Liver (tissue), 9 donors: ENCODE results near the gene SLC30A10. TPM values are rescaled to one million over a fixed set of nuclear protein-coding genes. Genes with fewer than 3 reads are reported as not detected.
A peak's percentile ranks its signal among the peaks of the same experiment; 100 is the strongest.

Source experiments
- DNase-seq: peaks from one replicate; pipeline ENCODE4 v3.0.0-alpha.2; 2017; ENCODE audit warnings: low spot score
- H3K27ac ChIP-seq, 2 donors: one replicate each; pipeline ENCODE4 v1.7.0; 2013; ENCODE audit warnings: inconsistent platforms in 2 of 2, low read length in 2 of 2, control low read depth in 1 of 2, low read depth in 1 of 2, mild to moderate bottlenecking in 1 of 2
- H3K27me3 ChIP-seq, 4 donors: one replicate each; pipeline versions ENCODE4 v1.6.1 to v1.7.0; 2013; ENCODE audit warnings: low read length in 3 of 4, inconsistent platforms in 1 of 4, mild to moderate bottlenecking in 1 of 4, moderate library complexity in 1 of 4; ENCODE audit not compliant: control insufficient read depth in 4 of 4, insufficient read depth in 4 of 4
- H3K36me3 ChIP-seq, 4 donors: one replicate each; pipeline versions ENCODE4 v1.6.1 to v1.7.0; 2013; ENCODE audit warnings: low read length in 3 of 4, mild to moderate bottlenecking in 3 of 4, low read depth in 1 of 4, moderate library complexity in 1 of 4; ENCODE audit not compliant: control insufficient read depth in 4 of 4, insufficient read depth in 3 of 4
- H3K4me1 ChIP-seq, 4 donors: one replicate each; pipeline versions ENCODE4 v1.6.1 to v1.7.0; 2013; ENCODE audit warnings: low read length in 3 of 4, mild to moderate bottlenecking in 3 of 4, moderate library complexity in 1 of 4; ENCODE audit not compliant: control insufficient read depth in 4 of 4, insufficient read depth in 4 of 4
- H3K4me3 ChIP-seq, 3 donors: one replicate each; pipeline versions ENCODE4 v1.6.1 to v1.7.0; 2013; ENCODE audit warnings: low read length in 3 of 3, control low read depth in 1 of 3, low read depth in 1 of 3, mild to moderate bottlenecking in 1 of 3
- H3K9ac ChIP-seq, 2 donors: one replicate each; pipeline ENCODE4 v1.7.0; 2013; ENCODE audit warnings: low read length in 2 of 2, mild to moderate bottlenecking in 2 of 2, moderate library complexity in 2 of 2, control low read depth in 1 of 2, low read depth in 1 of 2
- H3K9me3 ChIP-seq, 4 donors: one replicate each; pipeline versions ENCODE4 v1.6.1 to v1.7.0; 2013; ENCODE audit warnings: low read length in 3 of 4; ENCODE audit not compliant: control insufficient read depth in 4 of 4
- EGR1 ChIP-seq, 2 donors: IDR thresholded peaks; 2 replicates each; pipeline ENCODE4 v1.6.1; 2016 to 2018; ENCODE audit warnings: antibody characterized with exemption in 2 of 2, low read depth in 2 of 2
- FOXA1 ChIP-seq: IDR thresholded peaks from 2 replicates; pipeline ENCODE4 v1.6.1; 2016; ENCODE audit warnings: antibody characterized with exemption
- FOXA2 ChIP-seq: IDR thresholded peaks from 2 replicates; pipeline ENCODE4 v1.6.1; 2016; ENCODE audit warnings: antibody characterized with exemption
- GABPA ChIP-seq, 2 donors: IDR thresholded peaks in 1 of 2; conservative IDR thresholded peaks in 1 of 2; 2 replicates each; pipeline ENCODE4 v1.6.1; 2016; ENCODE audit warnings: antibody characterized with exemption in 2 of 2, mild to moderate bottlenecking in 1 of 2, moderate library complexity in 1 of 2
- HNF4A ChIP-seq, 2 donors: conservative IDR thresholded peaks; 2 replicates each; pipeline ENCODE4 v1.6.1; 2016; ENCODE audit warnings: antibody characterized with exemption in 2 of 2, mild to moderate bottlenecking in 2 of 2
- HNF4G ChIP-seq: IDR thresholded peaks from 2 replicates; pipeline ENCODE4 v1.6.1; 2016; ENCODE audit warnings: antibody characterized with exemption
- JUND ChIP-seq, 2 donors: IDR thresholded peaks; 2 replicates each; pipeline ENCODE4 v1.6.1; 2016; ENCODE audit warnings: antibody characterized with exemption in 2 of 2
- NR2F2 ChIP-seq: IDR thresholded peaks from 2 replicates; pipeline ENCODE4 v1.6.1; 2016; ENCODE audit warnings: antibody characterized with exemption
- RAD21 ChIP-seq, 2 donors: IDR thresholded peaks; 2 replicates each; pipeline ENCODE4 v1.6.1; 2016; ENCODE audit warnings: antibody characterized with exemption in 2 of 2, mild to moderate bottlenecking in 2 of 2
- RXRA ChIP-seq, 2 donors: IDR thresholded peaks; 2 replicates each; pipeline ENCODE4 v1.6.1; 2017 to 2018; ENCODE audit warnings: antibody characterized with exemption in 2 of 2, mild to moderate bottlenecking in 1 of 2
- SP1 ChIP-seq: IDR thresholded peaks from 2 replicates; pipeline ENCODE4 v1.6.1; 2018; ENCODE audit warnings: antibody characterized with exemption, mild to moderate bottlenecking
- TAF1 ChIP-seq: conservative IDR thresholded peaks from 2 replicates; pipeline ENCODE4 v1.6.1; 2016; ENCODE audit warnings: antibody characterized with exemption, mild to moderate bottlenecking
- YY1 ChIP-seq: IDR thresholded peaks from 2 replicates; pipeline ENCODE4 v1.6.1; 2016; ENCODE audit warnings: antibody characterized with exemption, mild to moderate bottlenecking
- WGBS: extraction: QIAGEN DNeasy Blood & Tissue Kit; methylation state at CpG from one replicate; pipeline ENCODE4 v1.1.7; 2013; 5-methylcytosine and 5-hydroxymethylcytosine counted together
- polyA plus RNA-seq, 2 donors: library from polyadenylated mRNA; stranded (reverse) in 1 of 2; unstranded in 1 of 2; fragments of 200-250 nt in 1 of 2; fragments of >200 nt in 1 of 2; fragmentation: Nextera tagmentation in 1 of 2; extraction: Ambion mirVana in 1 of 2; gene quantifications; one replicate each; pipeline versions ENCODE4 v1.2.1 to v1.2.3, GENCODE V29; 2013 to 2015
- total RNA-seq, 2 donors: library from RNA; depleted of rRNA; stranded (reverse); fragments of >200 nt; gene quantifications; one replicate each; pipeline ENCODE4 v1.2.3, GENCODE V29; 2014
- TF ChIP-seq, protein P1 (sequence below): IDR thresholded peaks from 2 replicates; pipeline ENCODE4 v1.6.1; 2016; ENCODE audit warnings: antibody characterized with exemption, mild to moderate bottlenecking
- TF ChIP-seq, protein P2 (sequence below): IDR thresholded peaks from 2 replicates; pipeline ENCODE4 v1.6.1; 2016; ENCODE audit warnings: antibody characterized with exemption
- TF ChIP-seq, protein P3 (sequence below): fragments of 150-350 bp; IDR thresholded peaks from 2 replicates; pipeline ENCODE4 v1.5.1; 2017; ENCODE audit warnings: improper control_type of control experiment, low read depth, low read length; ENCODE audit not compliant: missing input control
- TF ChIP-seq, protein P4 (sequence below): IDR thresholded peaks from 2 replicates; pipeline ENCODE4 v1.6.1; 2016; ENCODE audit warnings: antibody characterized with exemption
- TF ChIP-seq, protein P5 (sequence below): IDR thresholded peaks from 2 replicates; pipeline ENCODE4 v1.6.1; 2016; ENCODE audit warnings: antibody characterized with exemption
- donor health status: healthy.
- donor health status: healthy.
- donor health status: healthy.
- donor health status: healthy.
- donor health status: healthy.

SLC30A10 gene
- total and polyA plus RNA-seq, 4 donors = 18.5 to 90.9 (median 37.6) TPM

DNA sequence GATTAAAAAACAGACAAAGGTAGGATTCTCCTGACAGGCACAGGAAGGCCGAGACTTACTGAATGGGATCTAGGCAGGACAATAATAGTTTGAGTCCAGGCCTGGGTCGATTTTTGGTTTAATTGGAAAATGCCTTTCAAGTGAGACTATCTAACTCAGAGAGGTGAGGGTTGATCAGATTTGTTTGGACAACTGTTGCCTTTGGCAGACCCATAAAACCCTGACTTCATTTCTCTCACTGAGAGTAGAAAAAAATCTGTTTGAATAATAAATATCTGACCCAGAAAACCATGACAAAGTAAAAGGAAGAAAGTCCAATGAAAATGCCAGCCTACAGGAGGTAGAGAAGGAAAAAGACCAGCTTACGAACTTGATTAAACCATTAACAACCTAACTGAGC lies 12.3 kb upstream of the SLC30A10 start:
- no peaks in the 10 kb centered on the region for H3K36me3 ChIP-seq
- H3K27ac ChIP-seq = peak overlapping the region; percentile 55 to 83
- TF ChIP-seq, protein P1, sequence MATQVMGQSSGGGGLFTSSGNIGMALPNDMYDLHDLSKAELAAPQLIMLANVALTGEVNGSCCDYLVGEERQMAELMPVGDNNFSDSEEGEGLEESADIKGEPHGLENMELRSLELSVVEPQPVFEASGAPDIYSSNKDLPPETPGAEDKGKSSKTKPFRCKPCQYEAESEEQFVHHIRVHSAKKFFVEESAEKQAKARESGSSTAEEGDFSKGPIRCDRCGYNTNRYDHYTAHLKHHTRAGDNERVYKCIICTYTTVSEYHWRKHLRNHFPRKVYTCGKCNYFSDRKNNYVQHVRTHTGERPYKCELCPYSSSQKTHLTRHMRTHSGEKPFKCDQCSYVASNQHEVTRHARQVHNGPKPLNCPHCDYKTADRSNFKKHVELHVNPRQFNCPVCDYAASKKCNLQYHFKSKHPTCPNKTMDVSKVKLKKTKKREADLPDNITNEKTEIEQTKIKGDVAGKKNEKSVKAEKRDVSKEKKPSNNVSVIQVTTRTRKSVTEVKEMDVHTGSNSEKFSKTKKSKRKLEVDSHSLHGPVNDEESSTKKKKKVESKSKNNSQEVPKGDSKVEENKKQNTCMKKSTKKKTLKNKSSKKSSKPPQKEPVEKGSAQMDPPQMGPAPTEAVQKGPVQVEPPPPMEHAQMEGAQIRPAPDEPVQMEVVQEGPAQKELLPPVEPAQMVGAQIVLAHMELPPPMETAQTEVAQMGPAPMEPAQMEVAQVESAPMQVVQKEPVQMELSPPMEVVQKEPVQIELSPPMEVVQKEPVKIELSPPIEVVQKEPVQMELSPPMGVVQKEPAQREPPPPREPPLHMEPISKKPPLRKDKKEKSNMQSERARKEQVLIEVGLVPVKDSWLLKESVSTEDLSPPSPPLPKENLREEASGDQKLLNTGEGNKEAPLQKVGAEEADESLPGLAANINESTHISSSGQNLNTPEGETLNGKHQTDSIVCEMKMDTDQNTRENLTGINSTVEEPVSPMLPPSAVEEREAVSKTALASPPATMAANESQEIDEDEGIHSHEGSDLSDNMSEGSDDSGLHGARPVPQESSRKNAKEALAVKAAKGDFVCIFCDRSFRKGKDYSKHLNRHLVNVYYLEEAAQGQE = no peak
- TF ChIP-seq JUND (IDR thresholded peaks at IDR 0.05) = no peak
- TF ChIP-seq, protein P2, sequence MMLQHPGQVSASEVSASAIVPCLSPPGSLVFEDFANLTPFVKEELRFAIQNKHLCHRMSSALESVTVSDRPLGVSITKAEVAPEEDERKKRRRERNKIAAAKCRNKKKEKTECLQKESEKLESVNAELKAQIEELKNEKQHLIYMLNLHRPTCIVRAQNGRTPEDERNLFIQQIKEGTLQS = no peak
- TF ChIP-seq, protein P3, sequence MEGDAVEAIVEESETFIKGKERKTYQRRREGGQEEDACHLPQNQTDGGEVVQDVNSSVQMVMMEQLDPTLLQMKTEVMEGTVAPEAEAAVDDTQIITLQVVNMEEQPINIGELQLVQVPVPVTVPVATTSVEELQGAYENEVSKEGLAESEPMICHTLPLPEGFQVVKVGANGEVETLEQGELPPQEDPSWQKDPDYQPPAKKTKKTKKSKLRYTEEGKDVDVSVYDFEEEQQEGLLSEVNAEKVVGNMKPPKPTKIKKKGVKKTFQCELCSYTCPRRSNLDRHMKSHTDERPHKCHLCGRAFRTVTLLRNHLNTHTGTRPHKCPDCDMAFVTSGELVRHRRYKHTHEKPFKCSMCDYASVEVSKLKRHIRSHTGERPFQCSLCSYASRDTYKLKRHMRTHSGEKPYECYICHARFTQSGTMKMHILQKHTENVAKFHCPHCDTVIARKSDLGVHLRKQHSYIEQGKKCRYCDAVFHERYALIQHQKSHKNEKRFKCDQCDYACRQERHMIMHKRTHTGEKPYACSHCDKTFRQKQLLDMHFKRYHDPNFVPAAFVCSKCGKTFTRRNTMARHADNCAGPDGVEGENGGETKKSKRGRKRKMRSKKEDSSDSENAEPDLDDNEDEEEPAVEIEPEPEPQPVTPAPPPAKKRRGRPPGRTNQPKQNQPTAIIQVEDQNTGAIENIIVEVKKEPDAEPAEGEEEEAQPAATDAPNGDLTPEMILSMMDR = no peak
- TF ChIP-seq SP1 = peak; percentile 15
- peak; percentile 28 for TF ChIP-seq YY1
- TF ChIP-seq TAF1 = no peak
- TF ChIP-seq RXRA (IDR thresholded peaks at IDR 0.05) = peak in 1 of 2 donors; percentile 47
- peak; percentile 31 to 34 for TF ChIP-seq HNF4A (conservative IDR thresholded peaks at IDR 0.05)
- peaks cover 5 to 31% (median 26%) of the 10 kb centered on the region in 4 donors for H3K4me1 ChIP-seq
- H3K4me3 ChIP-seq = no peak overlapping the region
- no peak for DNase-seq
- H3K9ac ChIP-seq = peak overlapping the region in 1 of 2 donors; percentile 3
- no peaks in the 10 kb centered on the region for H3K27me3 ChIP-seq
- no peaks in the 10 kb centered on the region for H3K9me3 ChIP-seq
- 30% methylated on average over 3 of the region's 3 CpGs for WGBS

DNA sequence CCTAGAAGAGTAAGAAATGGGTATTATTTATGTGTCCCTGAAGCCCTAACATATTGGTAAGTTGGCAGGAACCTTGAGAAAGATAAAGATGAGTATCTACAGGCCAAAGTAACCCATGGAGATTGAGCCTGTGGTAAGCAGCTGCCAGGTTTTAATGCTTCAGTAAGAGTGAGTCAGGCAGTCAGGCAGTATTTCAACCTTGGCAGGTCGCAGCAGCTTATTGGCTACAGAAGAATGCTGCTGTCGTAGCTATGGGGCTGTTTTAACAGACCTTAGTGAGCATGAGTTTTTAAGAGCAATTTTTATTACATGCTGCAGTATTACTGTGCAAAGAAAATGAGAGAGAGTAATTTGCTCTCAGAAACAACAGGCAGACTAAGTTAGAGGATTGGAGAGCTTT lies 10.3 kb upstream of the SLC30A10 start:
- H3K27ac ChIP-seq = no peak overlapping the region
- H3K4me3 ChIP-seq = no peak overlapping the region
- H3K27me3 ChIP-seq = no peaks in the 10 kb centered on the region
- no peak for TF ChIP-seq EGR1 (IDR thresholded peaks at IDR 0.05; ENCODE audit: low read depth in 2 of 2)
- no peak for TF ChIP-seq FOXA2
- no peak for TF ChIP-seq YY1
- no peak for TF ChIP-seq GABPA (IDR thresholded peaks at IDR 0.05 in 1 of 2, conservative IDR thresholded peaks at IDR 0.05 in 1 of 2)
- TF ChIP-seq JUND (IDR thresholded peaks at IDR 0.05) = no peak
- TF ChIP-seq, protein P1 = no peak
- TF ChIP-seq, protein P2 = no peak
- TF ChIP-seq RAD21 (IDR thresholded peaks at IDR 0.05) = no peak
- TF ChIP-seq NR2F2 = no peak
- TF ChIP-seq, protein P3 = no peak
- TF ChIP-seq HNF4A (conservative IDR thresholded peaks at IDR 0.05) = no peak
- TF ChIP-seq, protein P4, sequence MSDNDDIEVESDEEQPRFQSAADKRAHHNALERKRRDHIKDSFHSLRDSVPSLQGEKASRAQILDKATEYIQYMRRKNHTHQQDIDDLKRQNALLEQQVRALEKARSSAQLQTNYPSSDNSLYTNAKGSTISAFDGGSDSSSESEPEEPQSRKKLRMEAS = no peak
- TF ChIP-seq, protein P5, sequence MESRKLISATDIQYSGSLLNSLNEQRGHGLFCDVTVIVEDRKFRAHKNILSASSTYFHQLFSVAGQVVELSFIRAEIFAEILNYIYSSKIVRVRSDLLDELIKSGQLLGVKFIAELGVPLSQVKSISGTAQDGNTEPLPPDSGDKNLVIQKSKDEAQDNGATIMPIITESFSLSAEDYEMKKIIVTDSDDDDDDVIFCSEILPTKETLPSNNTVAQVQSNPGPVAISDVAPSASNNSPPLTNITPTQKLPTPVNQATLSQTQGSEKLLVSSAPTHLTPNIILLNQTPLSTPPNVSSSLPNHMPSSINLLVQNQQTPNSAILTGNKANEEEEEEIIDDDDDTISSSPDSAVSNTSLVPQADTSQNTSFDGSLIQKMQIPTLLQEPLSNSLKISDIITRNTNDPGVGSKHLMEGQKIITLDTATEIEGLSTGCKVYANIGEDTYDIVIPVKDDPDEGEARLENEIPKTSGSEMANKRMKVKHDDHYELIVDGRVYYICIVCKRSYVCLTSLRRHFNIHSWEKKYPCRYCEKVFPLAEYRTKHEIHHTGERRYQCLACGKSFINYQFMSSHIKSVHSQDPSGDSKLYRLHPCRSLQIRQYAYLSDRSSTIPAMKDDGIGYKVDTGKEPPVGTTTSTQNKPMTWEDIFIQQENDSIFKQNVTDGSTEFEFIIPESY = no peak
- TF ChIP-seq SP1 = no peak
- no peak for TF ChIP-seq HNF4G
- TF ChIP-seq TAF1 = no peak
- TF ChIP-seq RXRA (IDR thresholded peaks at IDR 0.05) = no peak
- TF ChIP-seq FOXA1 = no peak
- H3K36me3 ChIP-seq = no peaks in the 10 kb centered on the region
- no peak overlapping the region for H3K9ac ChIP-seq
- 57% methylated on average over 2 of the region's 2 CpGs for WGBS
- DNase-seq = no peak
- H3K9me3 ChIP-seq = no peaks in the 10 kb centered on the region
- H3K4me1 ChIP-seq = peaks cover 5 to 31% (median 26%) of the 10 kb centered on the region in 4 donors
